ENCODE data around the gene TANGO2.

Gene TANGO2

DNA sequence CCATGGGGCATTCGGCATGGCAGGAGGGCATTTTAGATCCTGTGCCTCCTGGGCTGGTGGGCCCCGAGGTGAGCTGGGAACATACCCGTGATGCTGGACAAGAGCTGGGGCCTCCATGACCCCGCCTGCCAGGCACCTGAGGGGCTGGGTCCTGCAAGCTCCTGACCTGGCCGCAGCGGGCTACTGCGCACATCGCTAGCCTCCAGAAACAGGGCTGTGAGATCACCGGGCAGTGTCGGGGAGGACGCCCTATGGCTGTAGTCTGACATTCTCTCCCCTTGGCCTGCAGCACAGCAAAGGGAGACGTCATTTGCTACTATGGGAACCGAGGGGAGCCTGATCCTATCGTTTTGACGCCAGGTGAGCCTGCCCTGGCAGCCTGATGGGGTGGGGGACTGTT is 34.7 kb downstream of the TANGO2 start:
- H4K8ac ChIP-seq (ENCODE audit: low read depth, low read length): no peak overlapping the region
- no peaks in the 10 kb centered on the region for H3K79me2 ChIP-seq (ENCODE audit: control insufficient read depth, insufficient read depth, low read length)
- no peak overlapping the region for H3K18ac ChIP-seq (ENCODE audit: low read length)
- no peak overlapping the region for H2BK5ac ChIP-seq (ENCODE audit: low read length)
- H3K4me3 ChIP-seq (ENCODE audit: low read length): no peak overlapping the region
- H2BK120ac ChIP-seq (ENCODE audit: low read depth, low read length): no peak overlapping the region
- no peak overlapping the region for H3K27ac ChIP-seq (ENCODE audit: low read depth, low read length)
- no peak overlapping the region for H2BK15ac ChIP-seq (replicated peaks; ENCODE audit: low read depth)
- H3K9ac ChIP-seq (ENCODE audit: low read length): no peak overlapping the region
- no peak for DNase-seq
- no peak overlapping the region for H2AK5ac ChIP-seq (ENCODE audit: low read length)
- no peak overlapping the region for H3K23ac ChIP-seq (ENCODE audit: low read length)
- H3K36me3 ChIP-seq (ENCODE audit: control insufficient read depth, insufficient read depth, low read length): no peaks in the 10 kb centered on the region
- H3K56ac ChIP-seq (ENCODE audit: low read length): no peak overlapping the region
- H4K5ac ChIP-seq (ENCODE audit: low read length): no peak overlapping the region
- no CpG with 5 or more reads among the region's 15 CpGs for WGBS (ENCODE audit: extremely low coverage, insufficient coverage, low lambda C conversion rate)
- H3K4ac ChIP-seq (ENCODE audit: low read depth, low read length): no peak overlapping the region
- no peak overlapping the region for H3K4me2 ChIP-seq (ENCODE audit: low read length)
- H3K27me3 ChIP-seq (ENCODE audit: insufficient read depth, low read length, poor library complexity): no peaks in the 10 kb centered on the region
- H3K79me1 ChIP-seq (ENCODE audit: low read length): no peaks in the 10 kb centered on the region
- no peaks in the 10 kb centered on the region for H3K4me1 ChIP-seq (ENCODE audit: control insufficient read depth, low read depth, low read length)

DNA sequence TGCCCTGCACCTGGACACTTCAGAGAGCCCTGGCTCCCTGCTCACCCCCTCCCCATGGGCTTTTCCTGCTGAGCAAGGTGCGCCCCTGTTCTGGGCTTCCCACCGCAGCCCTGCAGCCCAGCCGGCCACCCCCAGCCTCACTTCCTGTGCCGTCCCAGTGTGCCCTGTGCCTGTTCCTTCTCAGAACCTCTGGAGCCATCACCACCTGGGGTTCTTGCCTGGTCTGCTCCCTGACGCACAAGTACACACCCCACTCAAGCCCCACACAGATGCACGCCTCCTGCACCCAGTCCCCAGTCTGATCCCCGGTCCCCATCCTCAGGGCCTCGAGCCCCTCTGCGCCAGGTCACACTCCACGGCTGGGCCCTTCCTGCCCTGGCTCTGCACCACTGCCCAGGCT is 35.3 kb downstream of the TANGO2 start:
- H4K8ac ChIP-seq (ENCODE audit: low read depth, low read length): no peak overlapping the region
- no peak overlapping the region for H2BK120ac ChIP-seq (ENCODE audit: low read depth, low read length)
- no peak overlapping the region for H2AK5ac ChIP-seq (ENCODE audit: low read length)
- H3K9ac ChIP-seq (ENCODE audit: low read length): no peak overlapping the region
- no peak overlapping the region for H3K27ac ChIP-seq (ENCODE audit: low read depth, low read length)
- H4K5ac ChIP-seq (ENCODE audit: low read length): no peak overlapping the region
- H3K79me2 ChIP-seq (ENCODE audit: control insufficient read depth, insufficient read depth, low read length): no peaks in the 10 kb centered on the region
- WGBS (ENCODE audit: extremely low coverage, insufficient coverage, low lambda C conversion rate): no CpG with 5 or more reads among the region's 10 CpGs
- no peaks in the 10 kb centered on the region for H3K4me1 ChIP-seq (ENCODE audit: control insufficient read depth, low read depth, low read length)
- H3K27me3 ChIP-seq (ENCODE audit: insufficient read depth, low read length, poor library complexity): no peaks in the 10 kb centered on the region
- no peak overlapping the region for H3K4me3 ChIP-seq (ENCODE audit: low read length)
- no peak overlapping the region for H2BK15ac ChIP-seq (replicated peaks; ENCODE audit: low read depth)
- no peak overlapping the region for H3K23ac ChIP-seq (ENCODE audit: low read length)
- no peak overlapping the region for H3K56ac ChIP-seq (ENCODE audit: low read length)
- no peak overlapping the region for H3K18ac ChIP-seq (ENCODE audit: low read length)
- no peak overlapping the region for H3K4me2 ChIP-seq (ENCODE audit: low read length)
- H3K79me1 ChIP-seq (ENCODE audit: low read length): no peaks in the 10 kb centered on the region
- DNase-seq: no peak
- no peak overlapping the region for H3K4ac ChIP-seq (ENCODE audit: low read depth, low read length)
- H2BK5ac ChIP-seq (ENCODE audit: low read length): no peak overlapping the region
- no peaks in the 10 kb centered on the region for H3K36me3 ChIP-seq (ENCODE audit: control insufficient read depth, insufficient read depth, low read length)

DNA sequence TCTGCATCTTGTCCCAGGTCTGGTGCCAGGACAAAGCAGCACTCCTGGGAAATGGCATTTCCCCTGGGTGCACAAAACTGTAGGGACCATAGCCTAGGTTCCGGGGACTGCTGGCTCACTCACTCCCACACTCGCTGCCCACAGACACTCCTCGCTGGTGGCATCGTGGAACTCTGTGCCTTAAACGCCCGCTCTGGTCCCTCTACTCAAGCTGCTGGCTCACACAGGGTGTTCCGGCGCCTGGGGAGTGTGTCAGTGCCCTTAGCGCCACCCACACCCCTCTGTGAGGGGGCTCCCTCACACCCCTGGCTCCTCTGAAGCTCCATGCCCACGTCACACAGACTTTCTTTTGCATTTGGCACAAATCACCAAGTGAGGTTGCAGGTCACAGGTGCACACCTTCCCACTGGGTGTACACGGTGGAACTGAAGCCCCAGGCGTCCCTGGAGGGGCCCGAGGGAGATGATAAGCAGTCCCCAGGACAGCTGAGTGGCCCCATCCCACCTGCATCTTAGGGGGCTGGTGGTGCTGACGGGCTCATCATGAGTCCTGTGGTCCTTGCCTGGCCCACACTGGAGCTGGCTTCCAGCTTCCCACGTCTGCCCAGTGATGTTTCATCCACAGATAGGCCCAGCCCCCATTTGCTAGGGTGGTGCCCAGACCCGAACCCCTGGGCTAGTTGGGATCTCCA is 35.9 kb downstream of the TANGO2 start:
- Histone ChIP-seq H2BK15ac (replicated peaks; ENCODE audit: low read depth) (no peak overlapping the region), H3K4me1 (ENCODE audit: control insufficient read depth, low read depth, low read length) (no peaks in the 10 kb centered on the region), H3K27me3 (ENCODE audit: insufficient read depth, low read length, poor library complexity) (no peaks in the 10 kb centered on the region), H3K4ac (ENCODE audit: low read depth, low read length) (no peak overlapping the region), H3K79me1 (ENCODE audit: low read length) (no peaks in the 10 kb centered on the region), H3K4me3 (ENCODE audit: low read length) (no peak overlapping the region), H3K9ac (ENCODE audit: low read length) (no peak overlapping the region), H3K23ac (ENCODE audit: low read length) (no peak overlapping the region), H3K36me3 (ENCODE audit: control insufficient read depth, insufficient read depth, low read length) (no peaks in the 10 kb centered on the region), H3K4me2 (ENCODE audit: low read length) (no peak overlapping the region), H4K8ac (ENCODE audit: low read depth, low read length) (no peak overlapping the region), H2BK120ac (ENCODE audit: low read depth, low read length) (no peak overlapping the region), H2AK5ac (ENCODE audit: low read length) (no peak overlapping the region), H4K5ac (ENCODE audit: low read length) (no peak overlapping the region), H2BK5ac (ENCODE audit: low read length) (no peak overlapping the region), H3K18ac (ENCODE audit: low read length) (no peak overlapping the region), H3K56ac (ENCODE audit: low read length) (no peak overlapping the region), H3K27ac (ENCODE audit: low read depth, low read length) (no peak overlapping the region), H3K79me2 (ENCODE audit: control insufficient read depth, insufficient read depth, low read length) (no peaks in the 10 kb centered on the region)
- no CpG with 5 or more reads among the region's 16 CpGs for WGBS (ENCODE audit: extremely low coverage, insufficient coverage, low lambda C conversion rate)
- no peak for DNase-seq

DNA sequence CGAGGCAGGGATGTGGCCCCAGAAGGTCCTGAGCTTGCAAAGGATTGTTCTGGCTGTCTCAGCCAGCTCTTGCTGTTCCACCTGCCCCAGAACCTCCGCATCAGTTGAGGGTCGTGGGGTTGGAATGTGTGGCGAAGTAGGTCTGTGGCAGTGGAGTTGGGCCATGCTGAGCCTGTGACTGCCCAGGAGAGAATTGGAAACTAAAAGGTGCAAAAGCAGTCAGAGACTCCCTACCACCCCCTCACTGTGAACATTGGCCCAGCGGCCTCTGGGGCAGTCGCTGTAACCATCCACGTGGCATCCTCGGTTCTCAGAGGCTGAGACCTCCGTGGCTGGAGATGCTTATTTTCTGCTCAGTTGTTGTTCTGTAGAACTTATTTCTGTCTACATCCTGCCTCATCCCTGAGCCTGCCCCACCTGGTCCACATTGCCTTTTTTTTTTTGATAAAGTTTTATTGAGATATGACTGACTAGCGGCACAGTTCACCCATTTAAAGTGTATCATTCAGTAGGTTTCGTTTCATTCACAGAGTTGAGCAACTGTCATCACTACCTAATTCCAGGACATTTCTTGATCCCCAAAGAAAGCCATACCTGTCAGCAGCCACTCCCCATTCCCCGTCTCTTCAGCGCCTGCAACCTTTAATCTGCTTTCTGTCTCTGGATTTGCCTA is 36.8 kb downstream of the TANGO2 start:
- H3K4me1 ChIP-seq (ENCODE audit: control insufficient read depth, low read depth, low read length): no peaks in the 10 kb centered on the region
- no peak overlapping the region for H2AK5ac ChIP-seq (ENCODE audit: low read length)
- no peak overlapping the region for H3K4me3 ChIP-seq (ENCODE audit: low read length)
- no peaks in the 10 kb centered on the region for H3K36me3 ChIP-seq (ENCODE audit: control insufficient read depth, insufficient read depth, low read length)
- no peak overlapping the region for H2BK120ac ChIP-seq (ENCODE audit: low read depth, low read length)
- WGBS (ENCODE audit: extremely low coverage, insufficient coverage, low lambda C conversion rate): no CpG with 5 or more reads among the region's 13 CpGs
- DNase-seq: no peak
- no peak overlapping the region for H3K27ac ChIP-seq (ENCODE audit: low read depth, low read length)
- H3K27me3 ChIP-seq (ENCODE audit: insufficient read depth, low read length, poor library complexity): no peaks in the 10 kb centered on the region
- H4K8ac ChIP-seq (ENCODE audit: low read depth, low read length): no peak overlapping the region
- H3K4ac ChIP-seq (ENCODE audit: low read depth, low read length): no peak overlapping the region
- H4K5ac ChIP-seq (ENCODE audit: low read length): no peak overlapping the region
- no peak overlapping the region for H3K18ac ChIP-seq (ENCODE audit: low read length)
- H3K79me1 ChIP-seq (ENCODE audit: low read length): no peaks in the 10 kb centered on the region
- H2BK5ac ChIP-seq (ENCODE audit: low read length): no peak overlapping the region
- H3K4me2 ChIP-seq (ENCODE audit: low read length): no peak overlapping the region
- no peak overlapping the region for H3K23ac ChIP-seq (ENCODE audit: low read length)
- H3K9ac ChIP-seq (ENCODE audit: low read length): no peak overlapping the region
- H2BK15ac ChIP-seq (replicated peaks; ENCODE audit: low read depth): no peak overlapping the region
- no peaks in the 10 kb centered on the region for H3K79me2 ChIP-seq (ENCODE audit: control insufficient read depth, insufficient read depth, low read length)
- H3K56ac ChIP-seq (ENCODE audit: low read length): no peak overlapping the region

DNA sequence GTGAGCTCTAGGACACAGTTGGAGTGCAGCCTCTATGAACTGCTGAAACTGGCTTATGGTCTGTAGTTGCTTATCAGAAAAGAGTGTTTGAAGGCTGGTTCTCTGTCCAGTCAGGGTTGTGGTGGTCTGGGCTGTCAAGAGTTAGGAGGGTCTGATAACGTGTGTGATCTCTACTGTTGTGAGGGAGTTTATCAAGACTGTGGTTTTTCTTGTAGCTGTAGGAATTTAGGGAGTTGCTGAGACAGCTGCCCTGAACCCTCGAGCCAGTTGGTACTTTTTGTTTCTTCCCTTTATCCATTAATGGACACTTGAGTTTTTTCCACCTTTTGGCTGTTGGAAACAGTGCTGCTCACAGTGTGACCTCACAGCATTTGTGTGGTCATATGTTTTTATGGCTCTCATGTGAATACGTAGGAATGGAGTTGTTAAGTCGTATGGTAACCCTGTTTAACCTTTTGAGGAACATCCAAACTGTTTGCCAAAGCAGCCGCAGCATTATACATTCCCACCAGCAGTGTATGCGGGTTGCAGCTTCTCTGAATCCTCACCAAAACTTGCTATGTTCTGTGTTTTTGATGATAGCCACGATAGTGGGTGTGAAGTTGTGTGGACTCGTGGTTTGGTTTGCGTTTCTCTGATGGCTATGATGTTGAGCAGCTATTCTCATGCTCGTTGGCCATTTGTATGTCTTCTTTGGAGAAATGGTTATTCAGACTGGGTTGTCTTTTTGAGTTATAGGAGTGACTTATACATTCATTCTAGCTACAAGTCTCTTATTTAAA is 38.3 kb downstream of the TANGO2 start:
- Histone ChIP-seq H3K4ac (ENCODE audit: low read depth, low read length) (no peak overlapping the region), H3K23ac (ENCODE audit: low read length) (no peak overlapping the region), H3K56ac (ENCODE audit: low read length) (no peak overlapping the region), H2AK5ac (ENCODE audit: low read length) (no peak overlapping the region), H3K4me1 (ENCODE audit: control insufficient read depth, low read depth, low read length) (no peaks in the 10 kb centered on the region), H3K36me3 (ENCODE audit: control insufficient read depth, insufficient read depth, low read length) (no peaks in the 10 kb centered on the region), H3K79me1 (ENCODE audit: low read length) (no peaks in the 10 kb centered on the region), H2BK120ac (ENCODE audit: low read depth, low read length) (no peak overlapping the region), H2BK5ac (ENCODE audit: low read length) (no peak overlapping the region), H4K5ac (ENCODE audit: low read length) (no peak overlapping the region), H3K79me2 (ENCODE audit: control insufficient read depth, insufficient read depth, low read length) (no peaks in the 10 kb centered on the region), H3K4me3 (ENCODE audit: low read length) (no peak overlapping the region), H3K18ac (ENCODE audit: low read length) (no peak overlapping the region), H2BK15ac (replicated peaks; ENCODE audit: low read depth) (no peak overlapping the region), H3K9ac (ENCODE audit: low read length) (no peak overlapping the region), H3K27ac (ENCODE audit: low read depth, low read length) (no peak overlapping the region), H3K4me2 (ENCODE audit: low read length) (no peak overlapping the region), H4K8ac (ENCODE audit: low read depth, low read length) (no peak overlapping the region), H3K27me3 (ENCODE audit: insufficient read depth, low read length, poor library complexity) (no peaks in the 10 kb centered on the region)
- DNase-seq: no peak
- whole genome bisulfite sequencing (ENCODE audit: extremely low coverage, insufficient coverage, low lambda C conversion rate): no CpG with 5 or more reads among the region's 10 CpGs
